Measurements from ENCODE around the gene SLC47A2.
A peak's percentile ranks its signal among the peaks of the same experiment; 100 is the strongest.

The SLC47A2 gene

DNA sequence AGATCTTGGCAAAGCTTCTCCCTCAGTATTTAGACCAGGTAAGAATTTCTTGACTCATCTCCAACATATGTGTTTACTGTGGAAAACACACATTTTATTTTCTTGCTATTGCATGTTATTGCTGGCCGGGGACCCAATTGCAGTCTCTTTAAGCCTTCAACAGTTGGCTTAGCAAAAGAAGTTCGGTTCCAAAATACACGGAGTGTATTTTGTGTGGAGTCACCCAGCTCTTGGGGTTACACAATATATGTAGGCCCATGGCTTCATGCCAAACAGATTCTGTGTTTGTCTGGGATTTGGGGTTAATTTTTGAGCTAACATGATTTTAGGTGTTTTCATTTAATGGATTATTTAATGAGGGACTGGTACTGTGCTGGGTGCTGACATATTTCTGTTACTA is 63.8 kb downstream of the SLC47A2 start:
- H3K4me1 ChIP-seq (ENCODE audit: control insufficient read depth, insufficient read depth, low read length) = peaks cover under 1% of the 10 kb centered on the region
- H3K9me3 ChIP-seq (ENCODE audit: control insufficient read depth, low read length) = no peaks in the 10 kb centered on the region
- 95 to 96% methylated on average over 3 of the region's 3 CpGs for WGBS, 2 experiments
- H3K27me3 ChIP-seq (ENCODE audit: control insufficient read depth, insufficient read depth, low read length, poor library complexity, severe bottlenecking) = no peaks in the 10 kb centered on the region
- H3K4me3 ChIP-seq (ENCODE audit: insufficient read depth, low read depth, low read length) = no peak overlapping the region
- no peak overlapping the region for H3K27ac ChIP-seq (ENCODE audit: insufficient read depth, low read depth, low read length, poor library complexity, severe bottlenecking)
- peaks cover 29% of the 10 kb centered on the region for H3K36me3 ChIP-seq (ENCODE audit: control insufficient read depth, insufficient read depth, low read length)

DNA sequence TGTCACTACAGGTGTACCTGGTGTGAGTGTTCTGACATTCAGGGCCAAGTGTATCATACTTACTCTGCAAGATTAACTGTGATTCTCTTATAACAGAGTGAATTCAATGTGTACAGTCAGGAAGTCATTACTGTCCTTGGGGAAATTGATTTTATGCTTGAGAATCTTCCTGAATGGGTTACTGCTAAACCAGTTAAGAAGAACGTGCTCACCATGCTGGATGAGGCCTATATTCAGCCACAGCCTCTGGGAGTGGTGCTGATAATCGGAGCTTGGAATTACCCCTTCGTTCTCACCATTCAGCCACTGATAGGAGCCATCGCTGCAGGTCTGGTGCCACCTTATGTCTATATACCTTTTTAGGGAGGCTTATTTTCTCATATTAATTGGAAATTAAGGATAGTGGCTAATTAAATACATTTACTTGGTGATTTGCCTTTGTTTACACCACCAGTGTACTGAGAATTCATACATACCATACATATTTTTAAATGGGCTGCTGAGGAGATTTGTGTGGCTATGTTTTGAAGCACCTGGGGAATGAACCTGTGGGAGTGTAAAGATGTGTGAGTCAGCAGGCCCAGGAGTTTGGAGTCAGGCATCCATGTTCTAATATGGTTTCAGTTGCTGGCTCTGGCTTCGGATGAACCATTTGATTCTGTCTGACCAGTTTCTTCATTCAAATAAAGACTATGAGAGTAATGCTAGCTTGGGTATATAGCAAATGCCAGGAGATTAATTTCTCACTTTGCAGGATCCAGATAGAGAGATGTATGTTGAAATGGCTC is 64.7 kb downstream of the SLC47A2 start:
- Histone ChIP-seq H3K9me3 (ENCODE audit: control insufficient read depth, low read length) (no peaks in the 10 kb centered on the region), H3K4me1 (ENCODE audit: control insufficient read depth, insufficient read depth, low read length) (peaks cover 5% of the 10 kb centered on the region), H3K36me3 (ENCODE audit: control insufficient read depth, insufficient read depth, low read length) (peaks cover 26% of the 10 kb centered on the region), H3K27me3 (ENCODE audit: control insufficient read depth, insufficient read depth, low read length, poor library complexity, severe bottlenecking) (peaks cover 5% of the 10 kb centered on the region), H3K4me3 (ENCODE audit: insufficient read depth, low read depth, low read length) (no peak overlapping the region), H3K27ac (ENCODE audit: insufficient read depth, low read depth, low read length, poor library complexity, severe bottlenecking) (no peak overlapping the region)
- 86 to 92% methylated on average over 5 of the region's 5 CpGs for WGBS, 2 experiments

DNA sequence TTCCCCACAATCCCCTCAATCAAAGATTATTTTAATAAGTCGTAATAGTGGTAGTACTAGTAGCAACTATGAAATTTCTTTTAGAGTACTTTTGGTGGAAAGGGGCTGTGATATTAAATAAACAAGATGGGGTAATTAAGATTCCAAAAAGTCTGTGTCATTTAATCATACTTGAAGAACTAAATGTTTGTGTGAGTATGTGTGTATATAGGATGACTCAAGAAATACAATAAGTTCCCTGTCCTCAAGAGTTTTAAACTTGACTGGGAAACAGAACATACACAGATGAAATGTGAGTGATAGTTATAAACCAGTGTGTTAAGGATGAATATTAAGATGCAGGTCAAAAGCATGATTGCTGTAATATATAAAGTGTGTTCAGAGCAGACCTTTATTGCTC is 65.6 kb downstream of the SLC47A2 start:
- H3K4me1 ChIP-seq (ENCODE audit: control insufficient read depth, insufficient read depth, low read length) = peaks cover 5% of the 10 kb centered on the region
- H3K27ac ChIP-seq (ENCODE audit: insufficient read depth, low read depth, low read length, poor library complexity, severe bottlenecking) = no peak overlapping the region
- H3K36me3 ChIP-seq (ENCODE audit: control insufficient read depth, insufficient read depth, low read length) = peaks cover 26% of the 10 kb centered on the region
- H3K27me3 ChIP-seq (ENCODE audit: control insufficient read depth, insufficient read depth, low read length, poor library complexity, severe bottlenecking) = peaks cover 5% of the 10 kb centered on the region
- WGBS, 2 experiments = 100% methylated on average over 1 of the region's 1 CpG
- no peak overlapping the region for H3K4me3 ChIP-seq (ENCODE audit: insufficient read depth, low read depth, low read length)
- H3K9me3 ChIP-seq (ENCODE audit: control insufficient read depth, low read length) = no peaks in the 10 kb centered on the region

DNA sequence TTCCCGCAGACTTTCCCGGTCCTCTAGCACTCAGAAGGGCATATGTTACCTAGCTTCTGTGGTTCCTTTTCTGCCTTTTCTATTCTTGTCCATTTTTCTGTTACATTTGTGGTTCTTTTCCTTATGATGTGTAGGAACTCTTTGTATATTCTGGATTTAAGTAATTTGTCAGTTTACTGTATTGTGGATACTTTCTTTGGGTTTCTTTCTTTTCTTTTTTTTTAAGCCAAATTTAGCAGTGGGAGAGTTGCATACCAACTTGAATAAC is 67.2 kb downstream of the SLC47A2 start:
- 0 to 3% methylated on average over 2 of the region's 2 CpGs for WGBS, 2 experiments
- H3K27ac ChIP-seq (ENCODE audit: insufficient read depth, low read depth, low read length, poor library complexity, severe bottlenecking) = no peak overlapping the region
- H3K4me3 ChIP-seq (ENCODE audit: insufficient read depth, low read depth, low read length) = peak overlapping the region; percentile 75
- no peaks in the 10 kb centered on the region for H3K9me3 ChIP-seq (ENCODE audit: control insufficient read depth, low read length)
- peaks cover 5% of the 10 kb centered on the region for H3K27me3 ChIP-seq (ENCODE audit: control insufficient read depth, insufficient read depth, low read length, poor library complexity, severe bottlenecking)
- peaks cover 13% of the 10 kb centered on the region for H3K36me3 ChIP-seq (ENCODE audit: control insufficient read depth, insufficient read depth, low read length)
- peaks cover 5% of the 10 kb centered on the region for H3K4me1 ChIP-seq (ENCODE audit: control insufficient read depth, insufficient read depth, low read length)

- H3K9me3 ChIP-seq (ENCODE audit: control insufficient read depth, low read length) = no peaks in the 10 kb centered on the region
- peaks cover 9% of the 10 kb centered on the region for H3K36me3 ChIP-seq (ENCODE audit: control insufficient read depth, insufficient read depth, low read length)
- H3K27ac ChIP-seq (ENCODE audit: insufficient read depth, low read depth, low read length, poor library complexity, severe bottlenecking) = peak within 1 kb of the TSS; percentile 64
- peak within 1 kb of the TSS; percentile 75 for H3K4me3 ChIP-seq (ENCODE audit: insufficient read depth, low read depth, low read length)
- H3K4me1 ChIP-seq (ENCODE audit: control insufficient read depth, insufficient read depth, low read length) = peaks cover 5% of the 10 kb centered on the region
- 0 to 1% methylated on average over 71 of the region's 71 CpGs for WGBS, 2 experiments
- peaks cover 5% of the 10 kb centered on the region for H3K27me3 ChIP-seq (ENCODE audit: control insufficient read depth, insufficient read depth, low read length, poor library complexity, severe bottlenecking)
Observed at GRCh38 chr17:19648475-19649273, 67.7 kb downstream of the SLC47A2 start, which contains the start of gene ALDH3A2. ALDH3A2 (plus strand) TSS chr17:19648751; CDS start chr17:19648972, 221 bp downstream.

- WGBS, 2 experiments = 2% methylated on average over 36 to 37 of the region's 37 CpGs
- peaks cover 5% of the 10 kb centered on the region for H3K27me3 ChIP-seq (ENCODE audit: control insufficient read depth, insufficient read depth, low read length, poor library complexity, severe bottlenecking)
- peak overlapping the region; percentile 0 for H3K27ac ChIP-seq (ENCODE audit: insufficient read depth, low read depth, low read length, poor library complexity, severe bottlenecking)
- H3K36me3 ChIP-seq (ENCODE audit: control insufficient read depth, insufficient read depth, low read length) = peaks cover 5% of the 10 kb centered on the region
- H3K4me3 ChIP-seq (ENCODE audit: insufficient read depth, low read depth, low read length) = peak overlapping the region; percentile 75
- peaks cover 5% of the 10 kb centered on the region for H3K4me1 ChIP-seq (ENCODE audit: control insufficient read depth, insufficient read depth, low read length)
- H3K9me3 ChIP-seq (ENCODE audit: control insufficient read depth, low read length) = no peaks in the 10 kb centered on the region
Observed at GRCh38 chr17:19647697-19648474, 68.5 kb downstream of the SLC47A2 start.

DNA sequence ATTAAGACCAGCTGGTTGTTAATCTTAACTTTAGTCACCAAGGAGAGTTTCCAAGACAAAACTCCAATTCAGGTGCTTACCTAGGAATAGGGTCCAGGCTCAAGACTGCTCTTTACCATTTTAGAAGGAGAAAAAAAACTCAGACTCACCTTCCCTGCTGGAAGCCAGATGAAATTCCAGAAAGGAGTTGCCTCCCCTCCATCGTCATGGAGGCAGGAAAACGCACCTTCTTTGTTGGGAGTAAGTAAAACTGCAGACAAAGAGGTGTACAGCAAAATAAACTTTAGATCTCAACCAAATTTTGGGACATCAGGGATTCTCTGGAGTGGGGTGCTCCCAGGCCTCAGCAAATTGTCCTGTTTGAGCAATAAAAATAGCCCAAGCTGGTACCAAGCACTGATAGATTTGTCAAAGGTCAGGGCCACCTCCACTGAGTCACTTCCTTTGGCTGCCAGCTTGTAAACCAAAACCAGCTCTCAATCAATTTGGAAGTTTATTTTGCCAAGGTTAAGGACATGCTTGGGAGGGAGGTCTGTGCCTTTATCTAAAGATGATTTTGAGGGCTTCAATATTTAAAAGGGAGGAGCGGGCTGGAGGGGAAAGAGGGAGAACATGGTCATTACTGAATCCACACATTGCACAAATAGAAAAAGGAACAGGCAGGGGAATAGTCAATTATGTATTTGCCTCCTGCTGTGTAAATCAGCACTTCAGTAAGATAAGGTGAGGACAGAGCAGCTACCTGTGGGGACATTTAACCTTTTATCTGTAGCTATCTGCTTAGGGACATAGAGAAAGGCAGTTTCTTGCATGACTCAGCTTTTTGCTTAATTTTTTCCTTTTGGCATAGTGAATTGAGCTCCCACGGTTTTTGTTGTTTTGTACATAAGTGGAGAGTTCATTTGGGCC is 69.3 kb downstream of the SLC47A2 start:
- H3K4me1 ChIP-seq (ENCODE audit: control insufficient read depth, insufficient read depth, low read length) = peaks cover 5% of the 10 kb centered on the region
- no peak overlapping the region for H3K4me3 ChIP-seq (ENCODE audit: insufficient read depth, low read depth, low read length)
- WGBS, 2 experiments = 39 to 60% methylated on average over 4 of the region's 4 CpGs
- H3K9me3 ChIP-seq (ENCODE audit: control insufficient read depth, low read length) = no peaks in the 10 kb centered on the region
- H3K36me3 ChIP-seq (ENCODE audit: control insufficient read depth, insufficient read depth, low read length) = no peaks in the 10 kb centered on the region
- no peak overlapping the region for H3K27ac ChIP-seq (ENCODE audit: insufficient read depth, low read depth, low read length, poor library complexity, severe bottlenecking)
- peaks cover 5% of the 10 kb centered on the region for H3K27me3 ChIP-seq (ENCODE audit: control insufficient read depth, insufficient read depth, low read length, poor library complexity, severe bottlenecking)

- Histone ChIP-seq H3K4me3 (ENCODE audit: insufficient read depth, low read depth, low read length) (no peak overlapping the region), H3K9me3 (ENCODE audit: control insufficient read depth, low read length) (no peaks in the 10 kb centered on the region), H3K4me1 (ENCODE audit: control insufficient read depth, insufficient read depth, low read length) (peaks cover 5% of the 10 kb centered on the region), H3K27ac (ENCODE audit: insufficient read depth, low read depth, low read length, poor library complexity, severe bottlenecking) (no peak overlapping the region), H3K36me3 (ENCODE audit: control insufficient read depth, insufficient read depth, low read length) (no peaks in the 10 kb centered on the region), H3K27me3 (ENCODE audit: control insufficient read depth, insufficient read depth, low read length, poor library complexity, severe bottlenecking) (peaks cover 5% of the 10 kb centered on the region)
- WGBS, 2 experiments = 32% methylated on average over 4 of the region's 4 CpGs
Observed at GRCh38 chr17:19645734-19646201, 70.6 kb downstream of the SLC47A2 start.

DNA sequence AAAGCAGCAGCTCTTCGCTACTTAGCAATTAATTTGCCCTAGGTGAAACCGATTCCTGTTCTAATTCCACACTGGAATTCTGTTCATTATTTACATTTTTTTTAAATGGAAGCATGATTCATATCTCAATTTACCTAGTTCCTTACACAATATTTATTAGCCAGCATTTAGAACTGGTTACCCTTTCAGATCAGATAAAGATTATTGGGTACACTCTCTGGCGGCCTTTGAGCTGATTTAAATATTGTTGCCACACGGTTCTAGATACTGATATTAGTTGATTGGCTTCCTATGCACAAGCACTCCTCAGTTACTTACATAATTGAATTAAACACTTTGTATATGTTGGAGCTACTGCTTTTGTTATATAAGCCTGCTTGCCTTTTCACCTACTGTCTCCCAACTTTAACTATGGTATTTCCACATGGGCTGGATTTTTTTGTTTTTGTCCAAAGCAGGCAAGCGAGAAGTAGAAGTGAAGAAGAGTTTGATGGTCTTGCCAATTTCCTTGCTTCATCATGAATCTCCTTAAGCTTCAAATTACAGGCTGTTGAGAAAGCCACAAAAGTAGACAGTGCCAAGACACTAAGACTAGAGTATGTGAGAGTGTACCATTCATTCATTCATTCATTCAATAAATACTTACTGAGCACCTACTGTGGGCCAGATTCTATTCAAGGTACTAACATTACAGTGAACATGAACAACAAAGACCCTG is 71.7 kb downstream of the SLC47A2 start:
- H3K36me3 ChIP-seq (ENCODE audit: control insufficient read depth, insufficient read depth, low read length) = no peaks in the 10 kb centered on the region

More for the DNA sequence above, 71.7 kb downstream of the SLC47A2 start:
- WGBS, 2 experiments = 91% methylated on average over 5 of the region's 5 CpGs
- Histone ChIP-seq H3K4me1 (ENCODE audit: control insufficient read depth, insufficient read depth, low read length) (peaks cover 5% of the 10 kb centered on the region), H3K27ac (ENCODE audit: insufficient read depth, low read depth, low read length, poor library complexity, severe bottlenecking) (no peak overlapping the region), H3K9me3 (ENCODE audit: control insufficient read depth, low read length) (no peaks in the 10 kb centered on the region), H3K27me3 (ENCODE audit: control insufficient read depth, insufficient read depth, low read length, poor library complexity, severe bottlenecking) (peaks cover 5% of the 10 kb centered on the region), H3K4me3 (ENCODE audit: insufficient read depth, low read depth, low read length) (no peak overlapping the region)

Data from ectodermal cell (in vitro differentiated cells).